GM21529 (cell line): ENCODE data around the gene PSMD13.
"Not testable (repeated sequence)": the region's sequence is repeated elsewhere in the genome, so short reads cannot be mapped to it uniquely, and the experiment has no call there.

Experiments used
- ATAC-seq: cut with Tn5 transposase; IDR thresholded peaks from one replicate; pipeline ENCODE4 v1.9.1; 2021; ENCODE audit not compliant: unreplicated experiment

PSMD13 gene

DNA sequence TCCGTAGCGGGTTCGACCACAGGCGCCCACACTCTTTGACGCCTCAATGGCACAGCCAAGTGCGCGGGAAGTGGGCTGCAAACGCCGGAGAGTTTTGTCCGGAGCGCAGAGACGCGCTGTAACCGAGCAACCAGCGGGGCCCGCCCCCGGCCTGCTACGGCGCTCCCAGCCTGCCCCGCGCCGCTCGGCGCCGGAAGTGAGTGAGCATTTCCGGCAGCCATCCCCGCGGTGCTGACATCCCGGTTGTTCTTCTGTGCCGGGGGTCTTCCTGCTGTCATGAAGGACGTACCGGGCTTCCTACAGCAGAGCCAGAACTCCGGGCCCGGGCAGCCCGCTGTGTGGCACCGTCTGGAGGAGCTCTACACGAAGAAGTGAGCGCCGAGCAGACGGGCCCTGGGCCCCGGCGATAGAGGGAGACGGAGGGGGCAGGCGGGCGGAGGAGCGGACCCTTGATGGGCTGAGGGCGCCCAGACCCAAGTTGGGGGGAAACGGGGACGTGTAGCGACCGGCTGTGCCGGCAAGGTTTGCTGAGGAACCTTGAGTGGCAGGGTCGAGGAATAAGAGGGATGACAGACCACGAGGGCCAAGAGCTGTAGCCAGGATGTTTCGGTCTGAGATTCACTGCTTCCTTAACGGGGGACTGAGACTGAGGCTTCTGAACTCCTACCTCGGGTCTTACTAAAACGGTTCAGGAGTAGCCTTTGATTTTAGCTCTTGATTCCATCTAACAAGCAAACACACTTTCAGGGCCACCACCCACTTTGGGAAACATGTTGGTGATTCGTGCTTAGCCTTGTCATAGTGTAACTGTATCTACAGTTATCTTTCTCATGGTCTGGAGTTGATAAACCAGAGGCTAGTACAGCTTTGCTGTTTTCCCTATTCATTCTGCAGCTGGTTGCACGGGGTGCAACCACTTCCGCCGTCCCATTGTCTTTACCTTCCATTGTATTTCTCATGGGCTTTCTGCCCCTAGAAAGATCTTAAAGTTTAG is at the start of gene PSMD13:
PSMD13 (plus strand) TSS at position 203 of the 994 bp plus-strand sequence; CDS start at position 277, 74 bp downstream.
- peak; percentile 70 for ATAC-seq

GRCh38 chr11:189200-189783 is 47.5 kb upstream of the PSMD13 start:
- not testable (repeated sequence) for ATAC-seq

DNA sequence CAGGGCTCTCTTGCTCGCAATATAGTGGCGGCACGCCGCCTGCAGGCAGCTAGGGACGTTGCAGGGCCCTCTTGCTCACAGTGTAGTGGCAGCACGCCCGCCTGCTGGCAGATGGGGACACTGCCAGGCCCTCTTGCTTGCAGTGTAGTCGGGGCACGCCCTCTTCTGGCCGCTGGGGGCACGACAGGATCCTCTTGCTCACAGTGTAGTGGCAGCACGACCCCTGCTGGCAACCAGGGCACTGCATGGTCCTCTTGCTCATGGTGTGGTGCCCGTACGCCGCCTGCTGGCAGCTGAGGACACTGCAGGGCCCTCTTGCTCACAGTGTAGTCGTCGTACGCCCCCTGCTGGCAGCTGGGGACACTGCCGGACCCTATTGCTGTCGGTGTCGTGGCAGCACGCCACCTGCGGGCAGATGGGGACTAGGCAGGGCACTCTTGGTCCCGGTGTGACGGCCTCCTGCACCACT is 46.9 kb upstream of the PSMD13 start:
- ATAC-seq = peak; percentile 75

DNA sequence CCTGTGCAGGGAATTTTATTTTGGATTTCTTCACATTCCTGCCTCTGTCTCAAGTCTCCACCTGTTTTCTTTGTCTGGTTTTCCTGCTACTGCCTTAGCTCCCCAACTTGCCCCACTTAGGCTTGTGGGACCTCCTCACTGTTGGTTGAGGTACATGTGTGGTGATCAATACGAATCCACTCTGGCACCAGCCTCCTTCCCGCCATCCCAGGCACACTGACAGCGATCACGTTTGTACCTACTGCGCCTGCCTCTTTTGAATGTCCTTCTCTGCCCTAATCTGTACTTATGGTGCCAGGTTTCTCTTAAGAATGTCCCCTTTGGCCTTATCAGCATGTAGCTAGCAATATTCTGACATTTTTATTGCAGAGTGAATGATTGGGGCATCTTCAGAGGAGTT is 46.2 kb upstream of the PSMD13 start:
- not testable (repeated sequence) for ATAC-seq

- not testable (repeated sequence) for ATAC-seq
Observed at GRCh38 chr11:191490-192478, 45.0 kb upstream of the PSMD13 start.

- ATAC-seq = not testable (repeated sequence)
Observed at GRCh38 chr11:192674-193128, 44.1 kb upstream of the PSMD13 start, which contains the start of gene SCGB1C1. Gene SCGB1C1, plus strand, starts transcription at chr11:193078. Its CDS starts 22 bp downstream, at chr11:193100.

DNA sequence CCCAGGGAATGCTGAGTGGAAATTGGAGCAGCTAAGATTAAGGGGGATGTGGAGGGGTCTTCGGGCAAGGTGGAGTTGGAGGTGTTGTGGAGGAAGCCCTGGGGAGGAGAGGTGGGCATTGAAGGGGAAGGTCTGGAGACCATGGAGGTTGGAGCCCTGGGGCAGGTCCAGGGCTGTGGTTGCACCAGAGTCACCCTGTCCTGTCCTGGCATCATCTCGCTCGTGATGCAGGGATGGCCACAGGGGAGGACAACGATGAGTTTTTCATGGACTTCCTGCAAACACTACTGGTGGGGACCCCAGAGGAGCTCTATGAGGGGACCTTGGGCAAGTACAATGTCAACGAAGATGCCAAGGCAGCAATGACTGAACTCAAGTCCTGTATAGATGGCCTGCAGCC is 43.3 kb upstream of the PSMD13 start:
- not testable (repeated sequence) for ATAC-seq

DNA sequence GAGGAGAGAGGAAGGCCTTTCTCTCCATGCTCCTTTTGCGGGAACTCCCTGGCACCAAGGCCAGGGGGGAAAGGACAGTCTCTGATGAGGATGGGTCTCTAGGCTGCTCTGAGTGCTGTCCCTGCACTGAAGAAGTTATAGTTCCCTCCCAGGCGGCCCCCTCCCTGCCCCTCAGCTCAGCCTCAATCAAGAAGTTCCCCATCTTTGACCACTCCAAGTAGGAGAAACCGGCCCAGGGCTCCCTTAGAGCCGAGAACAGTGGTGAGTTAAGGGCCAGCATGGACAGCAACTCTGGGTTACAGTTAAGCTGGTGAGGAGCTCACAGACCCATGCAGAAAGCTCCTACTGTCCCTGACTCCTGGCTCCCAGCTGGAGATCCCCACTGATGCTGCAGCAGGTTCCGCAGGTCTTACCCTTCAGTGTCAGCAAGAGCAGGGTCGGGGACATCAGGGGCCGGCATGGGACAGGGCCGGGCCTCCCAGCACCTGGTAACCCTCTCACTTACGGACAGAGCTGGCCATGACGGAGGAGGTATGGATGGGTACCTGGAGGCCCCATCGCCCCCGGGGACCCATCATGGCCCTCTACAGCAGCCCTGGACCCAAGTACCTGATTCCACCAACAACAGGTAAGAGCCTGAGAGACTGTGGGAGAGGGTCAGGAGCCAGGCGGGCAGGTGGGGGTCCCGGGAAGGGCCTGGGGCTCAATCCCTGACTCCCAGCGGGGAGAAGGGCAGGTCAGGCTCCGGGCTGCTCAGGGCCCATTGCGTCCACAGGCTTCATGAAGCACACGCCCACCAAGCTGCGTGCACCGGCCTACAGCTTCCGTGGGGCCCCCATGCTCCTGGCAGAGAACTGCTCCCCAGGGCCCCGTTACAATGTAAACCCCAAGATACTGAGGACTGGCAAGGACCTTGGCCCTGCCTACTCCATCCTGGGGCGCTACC is 39.7 kb upstream of the PSMD13 start:
- no peak for ATAC-seq

GRCh38 chr11:197741-198235 is 39.0 kb upstream of the PSMD13 start:
- no peak for ATAC-seq

DNA sequence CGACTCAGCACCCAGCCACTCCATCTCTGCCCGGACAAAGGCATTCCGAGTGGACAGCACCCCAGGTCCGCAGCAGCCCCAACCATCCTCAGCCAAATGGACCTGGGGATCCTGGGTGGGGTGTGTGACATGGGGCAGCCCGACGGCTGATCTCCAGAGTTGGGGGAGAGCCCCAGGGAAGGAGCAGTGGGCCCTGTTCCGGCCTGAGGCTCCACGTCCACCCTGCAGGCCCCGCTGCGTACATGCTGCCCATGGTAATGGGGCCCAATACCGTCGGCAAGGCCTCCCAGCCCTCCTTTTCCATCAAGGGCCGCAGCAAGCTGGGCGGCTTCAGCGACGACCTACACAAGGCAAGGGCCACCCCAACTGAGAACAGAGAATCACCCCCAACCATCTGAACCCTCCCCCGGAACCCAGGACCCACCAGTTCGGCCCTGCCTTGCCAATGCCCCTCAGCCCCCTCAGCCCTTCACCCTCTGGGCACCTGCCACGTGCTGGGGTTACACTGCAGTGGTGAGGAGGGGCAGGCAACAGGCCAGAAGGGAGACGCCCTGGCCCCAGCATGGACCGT is 38.5 kb upstream of the PSMD13 start:
- no peak for ATAC-seq

GRCh38 chr11:199004-199581 is 37.7 kb upstream of the PSMD13 start:
- ATAC-seq = no peak

DNA sequence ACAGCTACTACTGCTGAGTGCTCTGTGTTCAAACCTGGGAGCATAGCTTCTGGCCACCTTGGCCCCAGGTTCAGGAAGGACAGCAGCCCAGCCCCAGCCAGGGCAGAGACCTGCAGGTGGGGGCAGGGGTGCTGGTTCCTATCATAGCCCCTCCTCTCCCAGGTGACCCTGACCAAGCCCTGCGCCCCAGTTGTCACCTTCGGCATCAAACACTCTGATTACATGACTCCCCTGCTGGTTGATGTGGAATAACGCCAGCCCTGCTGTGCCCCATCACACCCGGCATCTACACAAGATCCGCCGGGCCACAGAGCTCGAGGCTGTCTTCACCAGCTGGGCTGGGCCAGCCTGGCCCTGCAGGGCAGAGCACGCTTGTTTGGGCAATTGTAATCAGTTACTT is 37.0 kb upstream of the PSMD13 start:
- ATAC-seq = no peak

DNA sequence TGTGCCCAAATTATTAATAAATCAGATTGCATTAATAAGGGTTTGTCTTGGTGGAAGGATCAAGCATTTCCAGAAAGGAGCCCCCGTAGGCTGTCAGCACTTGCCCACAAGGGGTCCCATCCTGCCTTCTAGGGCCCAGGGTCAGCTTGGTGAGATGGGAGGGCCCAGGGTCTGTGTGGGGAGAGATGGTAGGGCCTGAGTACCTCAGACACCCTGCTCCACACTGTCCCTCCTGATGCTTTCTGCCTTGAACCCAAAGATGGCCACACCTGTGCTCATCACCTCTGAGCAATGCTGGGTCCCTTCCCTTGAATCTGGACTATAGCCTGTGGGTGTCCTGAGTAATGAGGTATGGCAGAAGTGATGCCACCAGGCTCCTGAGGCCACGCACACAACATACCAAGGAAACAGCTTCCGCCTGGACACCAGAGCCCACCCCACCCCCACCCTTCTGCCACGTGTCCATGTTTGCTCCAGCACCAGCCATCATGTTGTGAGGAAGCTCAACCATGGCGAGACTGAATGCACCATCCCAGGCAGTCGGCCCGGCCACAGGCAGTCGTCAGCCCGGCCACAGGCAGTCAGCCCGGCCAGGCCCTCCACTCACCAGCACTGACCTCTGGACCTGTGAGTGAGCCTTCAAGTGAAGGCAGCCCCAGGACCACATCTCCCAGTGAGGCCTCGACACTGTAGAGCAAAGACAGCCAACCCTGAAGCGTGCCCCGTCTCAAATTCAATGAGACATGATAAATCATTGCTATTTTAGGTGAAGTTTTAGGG is 36.4 kb upstream of the PSMD13 start:
- no peak for ATAC-seq

- ATAC-seq = no peak
Observed at GRCh38 chr11:201966-202365, 34.8 kb upstream of the PSMD13 start.

GRCh38 chr11:202490-202889 is 34.3 kb upstream of the PSMD13 start:
- no peak for ATAC-seq

DNA sequence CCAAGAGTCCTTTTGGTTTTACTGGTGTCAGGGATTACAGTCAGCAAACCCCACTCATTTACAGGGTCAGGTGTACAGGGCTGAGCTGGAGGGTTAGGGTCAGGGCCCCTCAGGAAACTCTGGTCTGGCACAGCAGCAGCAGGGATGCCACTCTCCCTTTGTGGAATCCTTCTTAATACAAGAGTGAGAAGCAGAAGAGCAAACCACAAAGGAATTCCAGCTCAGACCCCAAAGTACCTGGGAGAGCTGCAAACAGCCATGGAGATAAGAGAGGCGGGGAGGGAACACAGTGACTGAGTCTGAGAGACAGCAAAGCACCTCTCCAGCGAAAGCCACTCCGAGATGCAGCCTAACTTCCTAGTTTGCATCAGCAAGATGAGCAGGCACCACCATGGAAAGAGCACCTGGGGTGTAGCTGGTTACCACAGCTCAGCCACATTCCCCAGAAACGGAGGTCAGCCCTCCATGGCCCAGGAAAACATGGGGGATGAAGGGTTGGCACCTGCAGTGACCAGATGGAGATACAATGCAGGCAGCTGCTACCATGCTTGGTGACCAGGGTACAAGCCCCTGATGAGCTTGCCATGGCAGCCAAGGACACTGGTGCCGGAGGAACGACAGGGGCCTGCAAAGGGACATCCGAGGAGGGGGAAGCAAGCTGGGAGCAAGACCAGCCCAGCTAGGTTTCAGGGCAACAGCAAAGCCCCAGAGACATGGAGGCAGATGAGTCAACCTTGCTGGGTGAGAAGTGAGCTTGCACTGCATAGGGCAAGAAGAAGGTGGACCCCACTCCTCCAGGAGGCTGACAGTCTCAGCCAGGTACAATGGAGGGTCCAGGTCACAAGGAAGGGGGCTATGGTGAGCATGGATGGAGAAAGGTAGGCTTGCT is 33.5 kb upstream of the PSMD13 start:
- ATAC-seq = no peak
